ENCODE data around the gene TDP1.
"Not testable (repeated sequence)": the region's sequence is repeated elsewhere in the genome, so short reads cannot be mapped to it uniquely, and the experiment has no call there.

The TDP1 gene

DNA sequence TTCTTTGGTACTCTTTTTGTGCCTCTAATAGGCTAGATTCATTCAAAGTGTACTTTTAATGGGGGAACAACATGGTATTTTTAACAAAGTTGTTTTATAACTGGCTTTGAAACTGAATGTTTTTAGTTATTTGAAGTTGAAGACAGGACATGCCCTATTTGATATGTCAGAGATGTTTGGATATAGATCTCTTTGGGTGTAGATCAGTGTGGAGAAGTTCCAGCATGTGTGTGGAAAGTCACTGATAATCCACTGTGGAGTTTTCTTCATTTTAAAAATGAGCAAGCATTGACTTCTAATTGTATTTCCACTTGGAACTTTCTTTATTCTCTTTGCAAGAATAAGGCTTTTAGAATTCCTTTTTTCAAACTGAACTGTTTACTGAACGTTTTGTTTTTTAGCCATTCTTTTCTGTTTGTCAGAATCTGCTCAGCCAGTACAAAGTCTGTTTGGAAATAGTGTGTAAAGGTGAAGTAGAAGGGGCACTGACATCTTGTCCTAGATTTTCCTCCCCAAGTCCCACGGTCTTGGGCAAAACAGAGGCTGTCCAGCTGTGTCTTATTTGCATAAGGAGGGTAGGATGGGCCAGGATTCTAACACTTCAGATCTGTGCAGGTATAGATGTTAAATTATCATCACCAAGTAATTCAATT lies 35.0 kb downstream of the TDP1 start:
- DNase-seq: no peak

- no peak for DNase-seq
Measured at GRCh38 chr14:89992273-89992672, 36.5 kb downstream of the TDP1 start.

DNA sequence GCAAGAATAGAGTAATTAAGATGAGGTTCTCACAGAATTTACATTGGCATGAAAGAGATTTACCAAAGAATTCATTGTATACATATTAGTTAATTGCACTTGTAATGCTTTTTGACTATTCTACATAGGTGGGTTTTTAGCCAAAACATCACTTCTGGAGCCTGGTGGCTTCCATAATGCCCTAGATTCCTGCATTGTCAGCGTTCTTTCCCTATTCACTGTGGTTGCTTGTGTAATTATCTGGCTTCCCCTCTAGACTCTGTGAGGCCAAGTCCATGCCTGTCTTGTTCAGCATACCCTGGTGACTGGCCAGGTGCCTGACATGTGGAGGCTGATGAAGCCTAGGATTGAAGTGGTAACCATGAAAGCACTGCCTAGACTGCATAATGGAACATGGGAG lies 41.2 kb downstream of the TDP1 start:
- no peak for DNase-seq

DNA sequence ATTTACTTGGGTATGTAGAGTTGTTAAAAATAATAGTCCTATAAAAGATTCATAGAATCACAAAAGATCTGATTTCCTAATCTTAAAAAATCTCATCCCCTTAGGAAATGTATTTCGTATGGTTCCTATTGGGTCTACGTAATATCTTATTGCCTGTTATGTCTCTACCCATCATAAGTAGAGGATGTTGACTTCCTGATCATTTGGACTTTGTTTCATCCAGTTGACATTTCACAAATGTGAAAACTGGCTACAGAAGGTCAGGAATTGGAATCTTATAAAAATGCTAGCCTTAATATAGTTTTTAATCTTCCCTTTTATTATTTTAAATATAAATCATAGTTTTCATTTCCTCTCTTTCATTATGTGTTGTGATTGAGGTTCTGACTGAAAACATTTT lies 45.2 kb downstream of the TDP1 start:
- no peak for DNase-seq

DNA sequence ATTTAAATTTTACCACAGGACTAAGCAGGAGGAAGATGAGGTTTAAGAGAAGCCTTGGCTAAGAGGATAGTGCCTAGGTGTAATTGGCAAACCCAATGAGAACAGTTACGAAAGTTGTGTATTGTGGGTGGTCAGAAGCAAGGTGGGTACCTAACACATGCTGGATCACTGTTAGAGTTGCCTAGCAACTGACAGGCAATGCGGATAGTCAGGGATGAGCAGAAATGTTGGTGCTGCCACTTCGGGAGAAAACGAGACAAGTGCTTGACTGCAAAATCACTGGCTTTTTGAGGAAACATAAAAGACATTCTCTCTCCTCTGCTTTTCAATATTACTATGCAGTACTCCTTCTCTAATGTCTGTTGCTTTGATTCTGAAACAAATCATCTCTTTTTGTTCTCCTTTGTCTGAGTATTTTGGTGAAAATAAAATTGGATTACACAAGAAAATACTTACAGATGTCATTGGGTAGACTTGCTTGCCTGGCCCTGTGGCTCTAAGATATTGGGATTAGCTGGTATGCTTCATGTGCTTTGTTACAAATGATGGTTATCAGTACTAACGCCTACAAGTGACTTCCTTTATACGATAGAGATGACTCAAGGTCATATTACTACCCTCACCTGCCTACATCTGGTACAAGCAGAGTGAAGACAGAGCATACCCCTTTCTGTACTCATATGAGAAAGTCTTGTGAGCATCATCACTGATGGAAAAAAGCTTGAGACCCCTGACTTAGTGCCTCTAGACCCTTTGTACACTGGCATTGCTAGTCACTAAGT lies 48.0 kb downstream of the TDP1 start:
- DNase-seq: no peak

- no peak for DNase-seq
Measured at GRCh38 chr14:90005441-90005840, 49.7 kb downstream of the TDP1 start.

DNA sequence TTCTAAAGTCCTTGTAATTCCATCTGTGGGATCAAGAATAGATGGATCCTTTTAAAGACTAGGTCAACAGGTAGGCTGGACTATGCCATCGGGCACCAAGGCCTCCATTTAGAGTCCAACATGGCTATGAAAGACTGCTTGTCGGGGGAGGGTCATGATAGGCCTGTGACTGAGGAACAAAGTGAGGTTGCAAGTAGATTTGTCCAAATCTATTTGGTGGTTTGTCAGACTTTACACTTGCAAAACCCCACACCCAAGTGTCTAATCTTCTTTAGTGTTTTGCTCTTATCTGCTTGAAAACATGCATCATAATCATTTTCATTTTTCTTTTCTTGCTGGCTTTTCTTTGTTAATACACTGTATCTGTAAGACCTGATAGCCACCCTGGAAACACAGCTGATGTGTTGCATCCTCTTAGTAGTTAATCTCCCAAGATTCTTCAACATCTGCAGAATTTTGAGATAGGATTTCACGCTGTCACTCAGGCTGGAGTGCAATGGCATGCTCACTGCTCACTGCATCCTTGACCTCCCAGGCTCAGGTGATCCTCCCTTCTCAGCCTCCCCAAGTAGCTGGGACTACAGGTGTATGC lies 50.3 kb downstream of the TDP1 start:
- no peak for DNase-seq

DNA sequence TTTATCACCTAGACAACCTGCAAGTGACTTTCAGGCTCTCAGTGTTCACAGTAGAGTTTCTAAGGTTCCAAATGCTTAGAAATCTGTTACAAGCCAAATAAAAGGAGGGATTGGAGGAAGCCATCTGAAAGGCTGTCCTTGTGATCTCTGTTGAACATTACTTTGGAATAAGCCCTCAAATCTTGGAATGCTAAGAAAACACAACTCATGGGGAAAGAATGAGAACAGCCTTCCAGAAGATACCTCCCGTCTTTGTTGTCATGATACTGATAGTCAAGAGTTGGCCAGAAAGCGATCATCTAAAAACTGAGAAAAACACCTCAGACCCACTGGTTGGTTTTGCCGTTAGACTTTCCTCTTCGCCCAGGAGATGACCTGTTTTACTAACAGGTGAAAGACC lies 61.6 kb downstream of the TDP1 start:
- DNase-seq: peak; percentile 27

DNA sequence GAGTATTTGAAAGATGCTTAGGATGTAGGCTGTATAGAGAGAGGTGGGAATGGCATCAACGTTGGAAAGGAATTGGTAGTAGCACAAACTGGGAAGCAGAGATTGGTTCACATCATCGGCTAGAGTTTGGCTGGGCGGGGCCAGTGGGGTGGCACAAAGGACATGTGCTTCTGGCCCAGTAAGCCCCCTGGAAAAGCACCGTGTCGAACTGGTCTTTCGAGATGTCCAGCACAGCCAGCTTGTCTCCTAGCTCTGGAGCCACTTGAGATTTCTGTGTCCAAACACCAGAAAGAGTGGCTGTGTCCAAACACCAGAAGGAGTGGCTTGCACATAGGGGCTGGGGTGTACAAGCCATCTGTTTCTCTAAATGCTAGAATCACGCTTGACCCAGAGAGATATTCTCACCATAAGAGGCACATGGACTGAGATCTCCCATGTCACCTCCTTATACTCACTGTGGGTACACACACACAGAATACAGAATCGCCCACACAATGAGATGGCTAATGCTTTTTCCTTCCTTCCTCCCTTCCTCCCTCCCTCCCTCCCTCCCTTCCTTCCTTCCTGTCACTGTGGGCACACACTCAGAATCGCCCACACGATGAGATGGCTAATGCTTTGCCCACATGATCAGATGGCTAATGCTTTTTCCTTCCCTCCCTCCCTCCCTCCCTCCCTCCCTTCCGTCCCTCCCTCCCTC lies 64.2 kb downstream of the TDP1 start:
- DNase-seq: no peak

- DNase-seq: no peak
Measured at GRCh38 chr14:90023176-90023896, 67.6 kb downstream of the TDP1 start.

DNA sequence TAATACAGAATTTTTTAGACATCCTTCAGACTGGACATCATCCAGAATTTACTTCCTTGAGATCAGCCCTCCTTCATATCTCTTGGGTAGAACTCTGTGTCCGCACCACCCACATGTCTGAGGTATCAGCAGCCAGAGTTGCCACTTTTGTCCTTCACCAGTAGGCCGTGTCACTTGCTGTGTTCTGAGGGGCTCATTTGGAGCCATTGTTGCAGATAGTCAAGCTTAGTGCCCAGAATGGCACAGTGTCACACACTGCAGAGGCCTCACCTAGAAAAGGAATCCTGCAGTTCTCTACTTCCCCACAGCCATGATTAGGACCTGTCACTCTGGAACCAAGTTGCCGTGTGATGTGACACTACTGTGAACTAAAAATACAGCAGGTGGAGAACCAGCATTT lies 69.2 kb downstream of the TDP1 start:
- DNase-seq: no peak

- DNase-seq: not testable (repeated sequence)
Measured at GRCh38 chr14:90026608-90027007, 70.9 kb downstream of the TDP1 start.

DNA sequence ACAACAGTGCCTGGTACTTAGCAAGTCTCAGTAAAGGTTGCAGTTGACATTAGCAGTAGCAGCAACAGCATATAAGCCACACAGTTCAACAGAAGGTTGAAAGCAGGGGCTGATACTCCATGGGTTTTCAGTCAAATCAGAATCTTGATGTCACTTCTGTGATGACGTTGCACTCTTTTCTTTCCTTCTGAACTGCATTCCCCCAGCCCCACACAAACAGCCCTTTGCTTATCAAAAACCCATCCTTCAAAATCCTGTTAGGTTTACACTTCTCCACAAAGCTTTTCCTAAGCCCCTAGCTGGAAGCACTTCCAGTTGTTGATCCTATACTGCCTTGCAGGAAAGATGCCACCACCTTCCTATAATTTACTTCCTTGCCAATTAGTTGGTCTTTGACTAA lies 72.1 kb downstream of the TDP1 start:
- DNase-seq: no peak

- DNase-seq: no peak
Measured at GRCh38 chr14:90034156-90034555, 78.4 kb downstream of the TDP1 start.

DNA sequence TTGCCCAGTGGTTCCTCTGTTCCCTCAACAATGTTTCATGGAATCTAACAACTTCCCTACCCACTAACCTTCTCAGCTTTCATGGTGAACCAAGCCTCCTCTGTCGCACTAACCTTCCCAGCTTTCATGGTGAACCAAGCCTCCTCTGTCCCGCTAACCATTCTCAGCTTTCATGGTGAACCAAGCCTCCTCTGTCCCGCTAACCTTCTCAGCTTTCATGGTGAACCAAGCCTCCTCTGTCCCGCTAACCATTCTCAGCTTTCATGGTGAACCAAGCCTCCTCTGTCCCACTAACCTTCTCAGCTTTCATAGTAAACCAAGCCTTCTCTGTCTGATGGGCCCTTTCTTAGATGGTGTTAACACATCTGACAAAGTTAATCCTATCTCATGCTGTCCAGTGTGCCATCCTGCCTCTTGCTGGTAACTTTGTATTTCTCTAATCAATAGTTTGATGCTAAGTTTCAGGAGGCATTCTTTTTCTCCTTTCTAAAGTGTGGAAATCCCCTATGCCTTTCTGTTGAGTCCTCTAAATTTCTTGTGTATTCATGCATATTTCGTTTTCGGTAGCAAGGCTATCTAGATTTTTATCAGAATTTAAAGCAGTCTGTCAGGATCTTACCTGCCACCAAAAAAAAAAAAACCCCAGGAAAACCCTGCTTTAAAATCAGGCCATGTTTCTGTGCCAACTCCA lies 79.3 kb downstream of the TDP1 start:
- DNase-seq: no peak

DNA sequence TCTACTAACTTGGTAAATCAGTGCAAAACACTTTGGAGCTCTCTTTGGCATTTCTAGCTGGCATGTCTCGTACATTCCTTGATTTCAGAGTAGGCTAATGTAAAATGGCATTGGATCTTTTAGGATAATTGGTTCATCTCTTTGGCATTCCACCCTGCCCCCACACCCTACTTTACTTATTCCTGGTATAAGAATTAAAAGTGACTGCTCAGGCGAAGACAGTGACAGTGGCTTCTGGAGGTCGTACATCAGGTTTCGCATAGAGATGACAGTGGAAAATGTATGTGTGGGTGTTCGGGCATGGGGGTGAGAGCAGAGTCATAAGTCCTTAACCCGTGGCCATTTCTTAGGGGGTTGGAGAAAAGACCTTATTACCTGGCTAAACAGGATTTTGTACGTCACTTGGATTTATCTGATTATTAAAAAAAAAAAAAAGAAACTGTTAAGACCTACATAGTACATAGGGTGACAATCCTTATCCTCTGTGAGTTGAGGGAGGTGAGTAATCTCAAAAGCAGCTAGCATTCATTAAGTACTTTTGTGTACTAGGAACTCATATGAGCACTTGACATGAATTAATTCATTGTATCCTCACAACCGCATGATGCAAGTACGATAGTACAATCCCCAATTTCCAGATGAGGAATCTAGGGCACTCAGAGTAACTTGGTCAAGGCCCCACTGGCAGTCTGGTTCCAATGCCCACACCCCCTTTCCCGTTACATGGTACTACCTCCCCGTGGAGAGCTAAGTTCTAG lies 83.7 kb downstream of the TDP1 start:
- peak; percentile 6 for DNase-seq

DNA sequence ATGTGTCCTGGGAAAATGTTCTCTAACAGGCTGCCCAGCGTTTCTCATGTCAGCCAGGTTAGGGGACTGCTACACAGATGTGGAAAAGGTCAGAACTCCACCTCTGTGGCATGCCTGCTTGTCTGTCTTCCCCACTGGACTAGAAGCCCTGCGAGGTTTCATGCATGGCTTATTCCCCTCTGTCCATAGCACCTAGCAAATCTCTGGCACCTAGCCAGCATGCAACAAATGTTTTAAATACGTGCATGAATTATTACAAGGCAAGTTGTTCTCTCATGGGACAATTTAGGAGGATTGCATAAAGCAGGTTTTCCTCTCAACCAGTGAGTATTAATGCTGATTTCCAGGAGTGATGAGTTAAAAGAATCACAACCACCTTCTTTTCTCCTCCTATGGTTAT lies 84.7 kb downstream of the TDP1 start:
- no peak for DNase-seq

DNA sequence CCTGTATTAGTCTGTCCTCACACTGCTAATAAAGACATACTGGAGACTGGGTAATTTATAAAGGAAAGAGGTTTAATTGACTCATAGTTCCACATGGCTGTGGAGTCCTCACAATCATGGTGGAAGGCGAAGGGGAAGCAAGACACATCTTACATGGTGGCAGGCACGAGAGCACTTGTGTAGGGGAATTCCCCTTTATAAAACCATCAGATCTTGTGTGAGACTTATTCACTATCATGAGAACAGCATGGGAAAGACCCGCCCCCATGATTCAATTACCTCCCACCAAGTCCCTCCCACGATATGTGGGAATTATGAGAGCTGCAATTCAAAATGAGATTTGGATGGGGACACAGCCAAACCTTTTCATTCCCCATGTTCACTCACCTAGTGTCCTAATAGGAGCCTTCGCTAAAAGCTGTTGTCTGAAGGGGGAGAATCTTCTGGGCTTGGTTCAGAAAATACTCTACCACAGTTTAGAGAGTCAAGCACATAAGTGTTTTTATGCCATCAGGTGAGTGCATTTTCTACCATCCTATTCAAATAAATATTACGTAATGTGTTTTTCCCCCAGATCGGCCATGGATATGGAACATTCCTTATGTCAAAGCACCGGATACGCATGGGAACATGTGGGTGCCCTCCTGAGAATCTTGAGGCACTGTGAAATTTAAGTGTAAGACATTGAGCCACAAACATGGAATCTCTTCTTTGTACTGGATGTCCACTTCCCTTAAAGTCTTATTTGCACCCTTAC lies 86.9 kb downstream of the TDP1 start:
- no peak for DNase-seq

DNA sequence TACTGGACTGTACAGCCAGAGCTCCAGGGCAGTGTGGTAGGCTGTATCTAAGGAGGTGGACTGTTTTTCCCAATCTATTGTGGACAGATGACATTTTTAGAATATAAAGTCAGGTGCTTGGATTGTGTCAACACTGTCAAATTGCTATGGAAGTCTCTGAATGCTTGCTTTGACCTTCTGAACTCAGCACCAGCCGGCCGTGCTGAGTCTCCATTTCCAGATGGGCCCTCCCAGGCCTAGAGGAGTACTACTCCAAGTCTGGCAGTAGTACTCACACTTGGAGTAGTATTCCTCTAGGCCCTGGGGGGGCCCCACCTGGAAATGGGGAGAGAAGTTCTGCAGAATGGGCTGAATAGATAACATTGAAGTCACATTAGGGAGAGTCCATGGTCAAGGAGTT lies 89.9 kb downstream of the TDP1 start:
- no peak for DNase-seq

GRCh38 chr14:90049390-90049789 lies 93.7 kb downstream of the TDP1 start:
- no peak for DNase-seq

DNA sequence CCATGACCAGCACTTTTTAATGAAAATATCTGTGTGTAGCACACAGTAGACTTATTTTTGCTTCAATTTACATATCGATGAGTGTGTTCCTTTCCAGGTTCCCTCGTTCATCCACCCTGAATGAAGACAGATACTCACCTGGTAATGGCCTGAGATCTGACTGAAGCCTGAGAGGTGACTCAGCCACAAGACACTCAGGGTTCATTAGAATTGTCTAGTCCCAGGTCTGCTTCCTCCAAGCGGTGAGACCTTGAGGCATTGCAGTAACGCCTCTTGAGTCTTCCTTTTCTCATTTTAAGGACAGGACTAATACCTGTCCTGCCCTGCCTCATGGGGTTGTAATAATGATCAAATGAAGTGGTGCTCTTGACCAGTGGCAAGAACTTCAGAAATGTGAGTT lies 94.5 kb downstream of the TDP1 start:
- no peak for DNase-seq

Measured in fibroblast of skin of scalp (primary cell).